ENCODE measurements around the gene EPOP. TPM values are rescaled to one million over a fixed set of nuclear protein-coding genes. Genes with fewer than 3 reads are reported as not detected.

The EPOP gene
- total RNA-seq, 1 experiment from 2014 or later: 37.9 TPM

DNA sequence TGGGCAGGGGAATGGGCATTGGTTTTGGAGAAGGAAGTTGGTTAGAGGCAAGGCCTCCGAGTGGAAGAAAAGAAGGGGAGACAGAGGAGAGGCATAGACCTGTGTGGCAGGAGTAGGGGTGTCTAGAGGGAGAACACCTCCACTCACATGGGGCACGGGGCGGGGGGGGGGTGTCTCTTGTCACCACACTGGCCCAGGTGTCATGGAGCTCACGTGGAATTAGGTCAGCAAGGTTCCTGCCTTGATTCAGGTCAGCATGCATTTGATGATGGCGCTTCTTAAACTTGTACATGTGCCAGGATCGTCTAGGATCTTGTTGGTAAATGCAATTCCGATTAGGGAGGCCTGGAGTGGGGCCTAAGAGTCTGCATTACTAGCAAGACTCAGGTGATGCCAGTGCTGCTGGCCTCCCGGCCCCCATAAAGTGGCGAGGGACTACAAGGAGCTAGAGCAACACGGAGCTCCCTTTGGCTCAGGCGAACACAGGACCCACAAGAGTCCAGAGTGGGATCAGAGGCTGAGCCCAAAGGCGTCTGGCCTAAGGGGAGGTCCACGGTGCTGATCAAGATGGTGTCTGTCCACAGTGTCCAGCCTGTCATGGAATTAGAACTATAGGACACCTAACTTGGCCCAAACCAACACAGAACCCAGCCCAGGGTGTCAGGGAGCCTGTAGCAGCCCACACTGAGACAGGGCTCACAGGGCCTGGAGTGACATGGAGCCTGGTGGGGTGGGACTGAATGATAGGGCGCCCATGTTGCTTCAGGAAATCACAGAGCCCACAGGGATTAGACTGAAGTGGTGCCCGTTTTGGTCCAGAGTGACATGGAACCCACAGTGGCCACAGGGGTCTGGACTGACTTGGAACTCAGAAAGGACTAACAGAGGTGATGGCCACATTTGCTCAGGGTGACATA is 16.7 kb downstream of the EPOP start:
- ChIA-PET RAD21 (ENCODE audit: low non-redundant PET in 1 of 2, low total read pairs in 2 of 2, uncharacterized antibody in 2 of 2, unreplicated experiment in 2 of 2) (no interaction called here), POLR2A (interaction anchor here (1.1 kb wide), 1 partner anchor 10 kb away, joined by 3 read pairs; no protein-coding TSS in a partner anchor), CTCF (no interaction called here)
- BruUV-seq (replicated peaks): no TSS peak
- TF ChIP-seq YY1 (IDR thresholded peaks at IDR 0.05; ENCODE audit: extremely low read depth, insufficient replicate concordance, low read depth, low read length) (no peak), EGR1 (IDR thresholded peaks at IDR 0.05; ENCODE audit: low read depth) (no peak), SP1 (IDR thresholded peaks at IDR 0.05; ENCODE audit: low read depth) (no peak), ZFX (IDR thresholded peaks at IDR 0.05) (no peak), RAD21 (IDR thresholded peaks at IDR 0.05; ENCODE audit: low read depth) (no peak), ZNF274 (IDR thresholded peaks at IDR 0.05; ENCODE audit: low read depth, low read length) (no peak), CEBPB (IDR thresholded peaks at IDR 0.05; ENCODE audit: low read depth) (no peak), POLR2A (IDR thresholded peaks at IDR 0.05; ENCODE audit: borderline replicate concordance, extremely low read depth, insufficient read depth, insufficient read length) (no peak), SIN3A (IDR thresholded peaks at IDR 0.05; ENCODE audit: low read depth) (no peak), EZH2phosphoT487 (IDR thresholded peaks at IDR 0.05; ENCODE audit: borderline replicate concordance) (no peak), JUND (IDR thresholded peaks at IDR 0.05) (no peak), CBX3 (IDR thresholded peaks at IDR 0.05; ENCODE audit: low read depth) (no peak), SRF (IDR thresholded peaks at IDR 0.05; ENCODE audit: low read depth) (no peak), FOSL1 (IDR thresholded peaks at IDR 0.05; ENCODE audit: low read depth) (no peak)
- TF ChIP-seq, protein P1, sequence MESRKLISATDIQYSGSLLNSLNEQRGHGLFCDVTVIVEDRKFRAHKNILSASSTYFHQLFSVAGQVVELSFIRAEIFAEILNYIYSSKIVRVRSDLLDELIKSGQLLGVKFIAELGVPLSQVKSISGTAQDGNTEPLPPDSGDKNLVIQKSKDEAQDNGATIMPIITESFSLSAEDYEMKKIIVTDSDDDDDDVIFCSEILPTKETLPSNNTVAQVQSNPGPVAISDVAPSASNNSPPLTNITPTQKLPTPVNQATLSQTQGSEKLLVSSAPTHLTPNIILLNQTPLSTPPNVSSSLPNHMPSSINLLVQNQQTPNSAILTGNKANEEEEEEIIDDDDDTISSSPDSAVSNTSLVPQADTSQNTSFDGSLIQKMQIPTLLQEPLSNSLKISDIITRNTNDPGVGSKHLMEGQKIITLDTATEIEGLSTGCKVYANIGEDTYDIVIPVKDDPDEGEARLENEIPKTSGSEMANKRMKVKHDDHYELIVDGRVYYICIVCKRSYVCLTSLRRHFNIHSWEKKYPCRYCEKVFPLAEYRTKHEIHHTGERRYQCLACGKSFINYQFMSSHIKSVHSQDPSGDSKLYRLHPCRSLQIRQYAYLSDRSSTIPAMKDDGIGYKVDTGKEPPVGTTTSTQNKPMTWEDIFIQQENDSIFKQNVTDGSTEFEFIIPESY (IDR thresholded peaks at IDR 0.05; ENCODE audit: extremely low read depth, insufficient replicate concordance, low read length): no peak
- TF ChIP-seq, protein P2, sequence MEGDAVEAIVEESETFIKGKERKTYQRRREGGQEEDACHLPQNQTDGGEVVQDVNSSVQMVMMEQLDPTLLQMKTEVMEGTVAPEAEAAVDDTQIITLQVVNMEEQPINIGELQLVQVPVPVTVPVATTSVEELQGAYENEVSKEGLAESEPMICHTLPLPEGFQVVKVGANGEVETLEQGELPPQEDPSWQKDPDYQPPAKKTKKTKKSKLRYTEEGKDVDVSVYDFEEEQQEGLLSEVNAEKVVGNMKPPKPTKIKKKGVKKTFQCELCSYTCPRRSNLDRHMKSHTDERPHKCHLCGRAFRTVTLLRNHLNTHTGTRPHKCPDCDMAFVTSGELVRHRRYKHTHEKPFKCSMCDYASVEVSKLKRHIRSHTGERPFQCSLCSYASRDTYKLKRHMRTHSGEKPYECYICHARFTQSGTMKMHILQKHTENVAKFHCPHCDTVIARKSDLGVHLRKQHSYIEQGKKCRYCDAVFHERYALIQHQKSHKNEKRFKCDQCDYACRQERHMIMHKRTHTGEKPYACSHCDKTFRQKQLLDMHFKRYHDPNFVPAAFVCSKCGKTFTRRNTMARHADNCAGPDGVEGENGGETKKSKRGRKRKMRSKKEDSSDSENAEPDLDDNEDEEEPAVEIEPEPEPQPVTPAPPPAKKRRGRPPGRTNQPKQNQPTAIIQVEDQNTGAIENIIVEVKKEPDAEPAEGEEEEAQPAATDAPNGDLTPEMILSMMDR (IDR thresholded peaks at IDR 0.05 in 2 of 3, conservative IDR thresholded peaks at IDR 0.05 in 1 of 3; ENCODE audit: borderline replicate concordance in 1 of 3, insufficient read depth in 1 of 3, low read depth in 2 of 3, low read length in 2 of 3): no peak
- TF ChIP-seq, protein P3, sequence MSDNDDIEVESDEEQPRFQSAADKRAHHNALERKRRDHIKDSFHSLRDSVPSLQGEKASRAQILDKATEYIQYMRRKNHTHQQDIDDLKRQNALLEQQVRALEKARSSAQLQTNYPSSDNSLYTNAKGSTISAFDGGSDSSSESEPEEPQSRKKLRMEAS (IDR thresholded peaks at IDR 0.05): no peak
- TF ChIP-seq, protein P4, sequence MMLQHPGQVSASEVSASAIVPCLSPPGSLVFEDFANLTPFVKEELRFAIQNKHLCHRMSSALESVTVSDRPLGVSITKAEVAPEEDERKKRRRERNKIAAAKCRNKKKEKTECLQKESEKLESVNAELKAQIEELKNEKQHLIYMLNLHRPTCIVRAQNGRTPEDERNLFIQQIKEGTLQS (IDR thresholded peaks at IDR 0.05): no peak
- Histone ChIP-seq H3K4me3 (replicated peaks in 1 of 2; ENCODE audit: low read depth in 1 of 2, low read length in 2 of 2) (no peak overlapping the region), H3K27ac (ENCODE audit: low read depth, low read length) (no peak overlapping the region; the same call in 1 of the 2 replicates), H3K4me1 (ENCODE audit: control insufficient read depth in 1 of 2, insufficient read depth in 2 of 2, low read length in 2 of 2) (peaks cover 0 to 5% of the 10 kb centered on the region in 2 experiments; a peak in 2 of 4 replicates), H3K4me2 (ENCODE audit: low read length) (no peak overlapping the region), H3K79me2 (ENCODE audit: insufficient read depth, low read length) (no peaks in the 10 kb centered on the region), H4K20me1 (ENCODE audit: insufficient read depth) (no peaks in the 10 kb centered on the region), H3K36me3 (ENCODE audit: control insufficient read depth in 1 of 2, insufficient read depth in 2 of 2, low read length in 2 of 2) (no peaks in the 10 kb centered on the region), H3K9me3 (ENCODE audit: control insufficient read depth in 1 of 2, insufficient read depth in 1 of 2, low read depth in 1 of 2, low read length in 2 of 2) (no peaks in the 10 kb centered on the region), H3K27me3 (ENCODE audit: insufficient read depth, low read length) (no peaks in the 10 kb centered on the region; the same call in 1 of the 2 replicates), H3K9me2 (ENCODE audit: insufficient read depth) (no peaks in the 10 kb centered on the region), H3K9ac (ENCODE audit: low read length) (no peak overlapping the region), H2AFZ (ENCODE audit: low read depth, low read length, poor library complexity, severe bottlenecking) (no peak overlapping the region)
- intact Hi-C loops (cut with micrococcal nuclease): no loop called here
- no peak for DNase-seq (ENCODE audit: low read depth, low spot score)
- no peak for ATAC-seq
